Lower leg skin (tissue), 3 donors: ENCODE data around the gene NUMA1.

Source experiments
- POLR2A ChIP-seq, 2 donors: fragments of 450-650 bp; IDR thresholded peaks; one replicate each; pipeline ENCODE4 v1.6.1; 2016 to 2017; ENCODE audit warnings: antibody characterized with exemption in 2 of 2, mild to moderate bottlenecking in 1 of 2, moderate library complexity in 1 of 2
- TF ChIP-seq, protein P1 (sequence below), 3 donors: fragments of 450-650 bp; IDR thresholded peaks; one replicate each; pipeline ENCODE4 v1.5.1; 2016; ENCODE audit warnings: antibody characterized with exemption in 3 of 3, mild to moderate bottlenecking in 3 of 3, moderate library complexity in 2 of 3

DNA sequence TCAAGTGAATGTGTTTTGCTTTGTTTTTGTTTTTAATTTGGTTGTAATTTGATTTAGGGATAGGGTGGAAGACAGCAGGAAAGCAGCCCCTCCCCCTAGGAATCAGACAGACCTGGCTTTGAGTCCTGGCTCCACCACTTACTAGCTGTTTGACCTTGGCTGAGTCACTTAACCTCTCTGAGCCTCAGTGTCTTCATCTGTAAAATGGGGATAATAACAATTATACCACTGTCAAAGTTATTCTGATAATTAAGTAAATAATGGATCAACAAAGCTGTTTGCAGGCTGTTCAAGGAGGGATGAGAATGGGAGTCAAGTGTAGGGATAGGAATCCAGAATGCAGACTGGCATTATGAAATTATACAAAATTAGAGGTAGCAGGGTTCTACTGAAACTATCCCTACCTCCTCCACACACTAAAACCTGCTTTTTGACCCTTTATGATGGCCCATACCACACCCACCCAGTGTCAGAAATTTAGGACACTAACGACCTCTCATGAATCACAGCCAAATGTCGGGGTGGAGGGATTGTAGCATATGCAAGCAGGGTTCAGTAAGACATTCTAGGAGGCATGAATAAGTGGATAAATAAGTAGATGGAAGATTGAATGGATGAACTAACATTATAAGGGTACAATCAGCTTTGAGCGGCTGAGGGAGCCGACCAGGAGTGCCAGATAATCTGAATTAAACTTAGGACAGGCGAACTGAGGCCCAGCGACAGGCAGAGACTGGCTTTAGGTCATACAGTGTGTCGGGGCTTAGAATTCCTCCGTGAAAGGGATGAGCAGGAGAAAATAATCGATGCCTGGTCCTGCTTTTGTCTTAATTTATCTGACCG lies 31.2 kb upstream of the NUMA1 start:
- TF ChIP-seq, protein P1, sequence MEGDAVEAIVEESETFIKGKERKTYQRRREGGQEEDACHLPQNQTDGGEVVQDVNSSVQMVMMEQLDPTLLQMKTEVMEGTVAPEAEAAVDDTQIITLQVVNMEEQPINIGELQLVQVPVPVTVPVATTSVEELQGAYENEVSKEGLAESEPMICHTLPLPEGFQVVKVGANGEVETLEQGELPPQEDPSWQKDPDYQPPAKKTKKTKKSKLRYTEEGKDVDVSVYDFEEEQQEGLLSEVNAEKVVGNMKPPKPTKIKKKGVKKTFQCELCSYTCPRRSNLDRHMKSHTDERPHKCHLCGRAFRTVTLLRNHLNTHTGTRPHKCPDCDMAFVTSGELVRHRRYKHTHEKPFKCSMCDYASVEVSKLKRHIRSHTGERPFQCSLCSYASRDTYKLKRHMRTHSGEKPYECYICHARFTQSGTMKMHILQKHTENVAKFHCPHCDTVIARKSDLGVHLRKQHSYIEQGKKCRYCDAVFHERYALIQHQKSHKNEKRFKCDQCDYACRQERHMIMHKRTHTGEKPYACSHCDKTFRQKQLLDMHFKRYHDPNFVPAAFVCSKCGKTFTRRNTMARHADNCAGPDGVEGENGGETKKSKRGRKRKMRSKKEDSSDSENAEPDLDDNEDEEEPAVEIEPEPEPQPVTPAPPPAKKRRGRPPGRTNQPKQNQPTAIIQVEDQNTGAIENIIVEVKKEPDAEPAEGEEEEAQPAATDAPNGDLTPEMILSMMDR (IDR thresholded peaks at IDR 0.05) = no peak
- no peak for TF ChIP-seq POLR2A (IDR thresholded peaks at IDR 0.05)
